K562 (cell line): Measurements from ENCODE around the gene BCL3. TPM values are rescaled to one million over a fixed set of nuclear protein-coding genes. Genes with fewer than 3 reads are reported as not detected.

Experiments used
- ATAC-seq: fragments of 200-7000 bp; cut with Tn5 transposase; 3 replicates; pipeline ENCODE4 v1.9.1; 2020; ENCODE audit warnings: moderate library complexity
- BruUV-seq: library from RNA; stranded (reverse); fragments of 400-500 nt; replicated peaks from 2 replicates; lab custom pipeline; 2021; lab: Mats Ljungman, UMichigan
- CTCF ChIA-PET: fragments of 300-600 bp; formaldehyde crosslinking; extraction: SDS; loops from one replicate; lab custom pipeline; 2021; ENCODE audit warnings: low intra/inter-chr PET ratio; lab: Yijun Ruan, JAX
- POLR2A ChIA-PET: fragments of 300-600, 350-650 bp; sonication (Branson Sonifier 250); formaldehyde crosslinking; extraction: SDS; loops from one replicate; lab custom pipeline; 2021; ENCODE audit warnings: antibody characterized with exemption, inconsistent platforms; lab: Yijun Ruan, JAX
- DNase-seq, 4 experiments: peaks; one replicate each; pipeline versions ENCODE4 v3.0.0 to v3.0.0-alpha.2; 2011 to 2018; ENCODE audit warnings: low spot score in 3 of 4, mixed read lengths in 3 of 4; ENCODE audit errors: extremely low read depth in 1 of 4
- FAIRE-seq: peaks from 2 replicates; lab custom pipeline; 2011; peaks lifted over from hg19 to GRCh38; lab: Jason Lieb, UNC
- H2AFZ ChIP-seq: 2 replicates; pipeline ENCODE4 v1.6.0; 2011; ENCODE audit warnings: low read depth, low read length, control low read depth, inconsistent platforms
- H3K27ac ChIP-seq: fragments of 200-600 bp; 3 replicates; pipeline ENCODE4 v1.8.0; 2011; ENCODE audit warnings: low read depth, mild to moderate bottlenecking, control low read depth, inconsistent platforms, low read length, moderate library complexity, mixed read lengths; ENCODE audit errors: extremely low read depth
- H3K27me3 ChIP-seq, 2 experiments: fragments of 300-600 bp in 1 of 2; 2 replicates in 1 of 2; 3 replicates in 1 of 2; pipeline versions ENCODE4 v1.6.0 to v1.8.0; 2011; ENCODE audit warnings: inconsistent platforms in 2 of 2, low read length in 2 of 2, mild to moderate bottlenecking in 1 of 2, mixed read lengths in 1 of 2, moderate library complexity in 1 of 2; ENCODE audit not compliant: control insufficient read depth in 2 of 2, insufficient read depth in 2 of 2
- H3K36me3 ChIP-seq: fragments of 300-600 bp; 3 replicates; pipeline ENCODE4 v1.8.0; 2011; ENCODE audit warnings: mild to moderate bottlenecking, low read length, inconsistent platforms; ENCODE audit not compliant: control insufficient read depth, insufficient read depth
- H3K4me1 ChIP-seq, 2 experiments: fragments of 200-600 bp in 1 of 2; replicated peaks in 1 of 2; 2 replicates in 1 of 2; 3 replicates in 1 of 2; pipeline versions ENCODE4 v1.5.1 to v1.8.0; 2011; ENCODE audit warnings: inconsistent platforms in 2 of 2, low read length in 2 of 2, mild to moderate bottlenecking in 1 of 2, mixed read lengths in 1 of 2, moderate library complexity in 1 of 2; ENCODE audit not compliant: control insufficient read depth in 2 of 2, insufficient read depth in 2 of 2
- H3K4me2 ChIP-seq: 2 replicates; pipeline ENCODE4 v1.6.1; 2011; ENCODE audit warnings: low read length, control low read depth, inconsistent platforms, mixed read lengths; ENCODE audit not compliant: insufficient read depth
- H3K4me3 ChIP-seq: fragments of 200-600 bp; sonication (generic), shearing (Covaris generic); 2 replicates; pipeline ENCODE4 v1.5.1; 2016; ENCODE audit warnings: control low read depth, inconsistent platforms
- H3K79me2 ChIP-seq: fragments of 200-600 bp; 3 replicates; pipeline ENCODE4 v1.8.0; 2011; ENCODE audit warnings: low read length, inconsistent platforms; ENCODE audit not compliant: control insufficient read depth, insufficient read depth
- H3K9ac ChIP-seq, 2 experiments: 2 replicates each; pipeline versions ENCODE4 v1.6.0 to v1.6.1; 2011; ENCODE audit warnings: low read depth in 2 of 2, low read length in 2 of 2, control low read depth in 1 of 2, inconsistent platforms in 1 of 2, mild to moderate bottlenecking in 1 of 2, mixed read lengths in 1 of 2; ENCODE audit not compliant: insufficient read depth in 1 of 2
- H3K9me1 ChIP-seq: one replicate; pipeline ENCODE4 v1.6.0; 2011; ENCODE audit warnings: inconsistent platforms, mild to moderate bottlenecking, low read length, moderate library complexity; ENCODE audit not compliant: control insufficient read depth, insufficient read depth
- H3K9me3 ChIP-seq: replicated peaks from 2 replicates; pipeline ENCODE4 v1.5.1; 2011; ENCODE audit warnings: low read depth, low read length, inconsistent platforms; ENCODE audit not compliant: control insufficient read depth, insufficient read depth
- H4K20me1 ChIP-seq: replicated peaks from 2 replicates; pipeline ENCODE4 v1.6.1; 2011; ENCODE audit warnings: low read length, inconsistent platforms, mixed read lengths; ENCODE audit not compliant: control insufficient read depth, insufficient read depth
- CHD7 ChIP-seq: fragments of 200-600 bp; sonication (generic); IDR thresholded peaks from one replicate; pipeline ENCODE4 v1.6.1; 2012; ENCODE audit warnings: mild to moderate bottlenecking, low read depth, low read length, inconsistent platforms
- NR2F6 ChIP-seq: fragments of 450-650 bp; formaldehyde crosslinking; IDR thresholded peaks from 2 replicates; pipeline ENCODE4 v1.4.0; 2020; ENCODE audit warnings: mild to moderate bottlenecking
- SMAD4 ChIP-seq: fragments of 250-450 bp; sonication (Bioruptor Pico); conservative IDR thresholded peaks from 2 replicates; pipeline ENCODE4 v1.8.0; 2021; ENCODE audit warnings: inconsistent platforms, mild to moderate bottlenecking, moderate library complexity
- SPI1 ChIP-seq: IDR thresholded peaks from 2 replicates; pipeline ENCODE4 v1.6.1; 2011; ENCODE audit warnings: low read depth, low read length, control low read depth, borderline replicate concordance
- ZNF444 ChIP-seq: fragments of 250-450 bp; sonication (Bioruptor Pico); IDR thresholded peaks from 2 replicates; pipeline ENCODE4 v1.4.0; 2020; ENCODE audit warnings: mild to moderate bottlenecking, moderate library complexity
- ZNF507 ChIP-seq: conservative IDR thresholded peaks from 2 replicates; pipeline ENCODE4 v1.6.1; 2017; ENCODE audit warnings: missing genetic modification characterization, missing compliant biosample characterization
- WGBS: fragments of 100-300 bp; shearing (Covaris generic); methylation state at CpG from one replicate; pipeline ENCODE4 v1.1.6; 2016; ENCODE audit warnings: low coverage, mixed read lengths; ENCODE audit not compliant: insufficient coverage; ENCODE audit errors: missing lambda C conversion rate; 5-methylcytosine and 5-hydroxymethylcytosine counted together
- in situ Hi-C: fragments of 300-500 bp; cut with MboI; formaldehyde crosslinking; loops from 4 replicates; pipeline ENCODE4 v1.15.0; 2018; ENCODE audit warnings: inconsistent platforms, mixed read lengths
- intact Hi-C: fragments of 100-400 bp; cut with micrococcal nuclease; formaldehyde crosslinking; loops from 2 replicates; pipeline ENCODE4 v1.14.2; 2022
- polyA plus RNA-seq, 8 experiments: library from polyadenylated mRNA; depleted of rRNA in 4 of 8; stranded (reverse) in 5 of 8; unstranded in 3 of 8; fragments of >200 nt; fragmentation: Nextera tagmentation in 2 of 8; fragmentation: Illumina TruSeq in 1 of 8; extraction: Ambion mirVana in 2 of 8; extraction: Trizol in 1 of 8; gene quantifications; 2 replicates each; pipeline versions ENCODE4 v1.2.1 to v1.2.3, GENCODE V29; 2011 to 2014; ENCODE audit warnings: inconsistent platforms in 1 of 8, missing spikeins in 1 of 8
- total RNA-seq, 7 experiments: library from RNA; depleted of rRNA in 6 of 7; stranded (reverse); fragments of >200 nt in 6 of 7; fragmentation: Illumina TruSeq in 2 of 7; extraction: Trizol in 2 of 7; gene quantifications; 2 replicates each; pipeline versions ENCODE4 v1.2.1 to v1.2.3, GENCODE V29; 2011 to 2021; ENCODE audit warnings: low replicate concordance in 1 of 7

Gene BCL3
- total and polyA plus RNA-seq, 9 of the 15 experiments (the other 6 are each of a cell fraction or from before 2014, with no cell fraction given) = 0.03 to 2.4 (median 0.50) TPM; not detected in 1

GRCh38 chr19:44728178-44728577 is 20.3 kb upstream of the BCL3 start:
- ChIA-PET POLR2A (interaction anchor here (1.0 to 1.1 kb wide), 2 partner anchors 21 to 44 kb away, joined by 3 to 4 read pairs; no protein-coding TSS in a partner anchor), CTCF (no interaction called here)
- no peak for TF ChIP-seq ZNF507 (tag)
- no peak for TF ChIP-seq SMAD4
- no peak for TF ChIP-seq NR2F6 (CRISPR knock-in tag)
- TF ChIP-seq CHD7 = no peak
- no peak for TF ChIP-seq ZNF444 (CRISPR knock-in tag)
- peak; percentile 12; the same call in 1 of the 2 replicates for TF ChIP-seq SPI1
- H3K9ac ChIP-seq = peak overlapping the region in 1 of 2 experiments; percentile 26; a peak in 1 of 4 replicates
- no peaks in the 10 kb centered on the region for H3K9me1 ChIP-seq
- H3K4me3 ChIP-seq = no peak overlapping the region
- no peaks in the 10 kb centered on the region for H3K79me2 ChIP-seq
- in situ Hi-C loops = no loop called here
- H3K9me3 ChIP-seq = no peaks in the 10 kb centered on the region
- H3K4me2 ChIP-seq = no peak overlapping the region
- no peaks in the 10 kb centered on the region for H3K27me3 ChIP-seq
- H3K27ac ChIP-seq = no peak overlapping the region
- FAIRE-seq (no peak), DNase-seq (no peak), ATAC-seq (no peak)
- H4K20me1 ChIP-seq = no peaks in the 10 kb centered on the region
- intact Hi-C loops = no loop called here
- 0 out of 2 replicates have a peak overlapping the region, but pooled peaks have one; percentile 26 for H2AFZ ChIP-seq
- H3K36me3 ChIP-seq = no peaks in the 10 kb centered on the region
- peaks cover 7 to 12% of the 10 kb centered on the region in 2 experiments; a peak in 4 of 5 replicates for H3K4me1 ChIP-seq
- no TSS peak for BruUV-seq
- 40% methylated on average over 6 of the region's 6 CpGs for WGBS
